Endodermal cell (in vitro differentiated cells): ENCODE results near the gene ZC3H4. TPM values are rescaled to one million over a fixed set of nuclear protein-coding genes. Genes with fewer than 3 reads are reported as not detected.

ENCODE experiments used
- DNase-seq: peaks from one replicate; pipeline ENCODE4 v3.0.0-alpha.2; 2017
- H3K27ac ChIP-seq: 2 replicates; pipeline ENCODE4 v1.5.1; 2013; ENCODE audit warnings: mild to moderate bottlenecking, low read depth, low read length, moderate library complexity
- H3K27me3 ChIP-seq: 2 replicates; pipeline ENCODE4 v1.6.1; 2013; ENCODE audit warnings: mild to moderate bottlenecking, low read length, moderate library complexity; ENCODE audit not compliant: insufficient read depth, control insufficient read depth, poor library complexity, severe bottlenecking
- H3K36me3 ChIP-seq: 2 replicates; pipeline ENCODE4 v1.7.0; 2013; ENCODE audit warnings: mild to moderate bottlenecking, low read length, moderate library complexity; ENCODE audit not compliant: control insufficient read depth, insufficient read depth
- H3K4me1 ChIP-seq: one replicate; pipeline ENCODE4 v1.7.0; 2013; ENCODE audit warnings: low read length; ENCODE audit not compliant: control insufficient read depth, insufficient read depth
- H3K4me3 ChIP-seq: 2 replicates; pipeline ENCODE4 v1.5.1; 2013; ENCODE audit warnings: mild to moderate bottlenecking, low read length, moderate library complexity
- H3K9ac ChIP-seq: 2 replicates; pipeline ENCODE4 v1.6.1; 2013; ENCODE audit warnings: mild to moderate bottlenecking, low read length, moderate library complexity; ENCODE audit not compliant: poor library complexity, severe bottlenecking; ENCODE audit errors: extremely low read depth
- H3K9me3 ChIP-seq: 2 replicates; pipeline ENCODE4 v1.6.1; 2013; ENCODE audit warnings: mild to moderate bottlenecking, low read length, moderate library complexity; ENCODE audit not compliant: control insufficient read depth
- H3K27ac Mint-ChIP-seq: 2 replicates; pipeline ENCODE4 v1.8.0; 2020; ENCODE audit warnings: mixed read lengths
- H3K27me3 Mint-ChIP-seq: 2 replicates; pipeline ENCODE4 v1.8.0; 2021; ENCODE audit warnings: mild to moderate bottlenecking, mixed read lengths; ENCODE audit not compliant: insufficient read depth
- H3K36me3 Mint-ChIP-seq: 2 replicates; pipeline ENCODE4 v1.8.0; 2020; ENCODE audit warnings: low read depth, mixed read lengths
- H3K4me1 Mint-ChIP-seq: 2 replicates; pipeline ENCODE4 v1.8.0; 2020; ENCODE audit warnings: mixed read lengths
- H3K4me3 Mint-ChIP-seq: 2 replicates; pipeline ENCODE4 v1.8.0; 2020; ENCODE audit warnings: mild to moderate bottlenecking, moderate library complexity, mixed read lengths
- H3K9me3 Mint-ChIP-seq: 2 replicates; pipeline ENCODE4 v1.8.0; 2020; ENCODE audit warnings: mild to moderate bottlenecking, mixed read lengths
- WGBS, 2 experiments: methylation state at CpG; one replicate each; pipeline versions ENCODE4 v1.1.5 to v1.1.7; 2013; ENCODE audit warnings: missing lambda C conversion rate in 2 of 2, mixed read lengths in 1 of 2; ENCODE audit not compliant: insufficient coverage in 1 of 2, insufficient read length in 1 of 2; 5-methylcytosine and 5-hydroxymethylcytosine counted together
- total RNA-seq, 2 donors: library from RNA; stranded (reverse); fragmentation: NEBNext Ultra II Directional in 1 of 2; extraction: Animal tissue kit (Norgen Biotek cat#: 25700) in 1 of 2; gene quantifications; 2 replicates in 1 of 2; 3 replicates in 1 of 2; pipeline ENCODE4 v1.2.1, GENCODE V29; 2021
- TF ChIP-seq, protein P1 (sequence below): fragments of 200-600 bp; sonication (generic); conservative IDR thresholded peaks from 2 replicates; pipeline ENCODE4 v1.5.0; 2021; ENCODE audit warnings: antibody characterized with exemption, mild to moderate bottlenecking

The ZC3H4 gene
- total RNA-seq, 2 donors from 2014 or later = 64.9 to 82.5 TPM

DNA sequence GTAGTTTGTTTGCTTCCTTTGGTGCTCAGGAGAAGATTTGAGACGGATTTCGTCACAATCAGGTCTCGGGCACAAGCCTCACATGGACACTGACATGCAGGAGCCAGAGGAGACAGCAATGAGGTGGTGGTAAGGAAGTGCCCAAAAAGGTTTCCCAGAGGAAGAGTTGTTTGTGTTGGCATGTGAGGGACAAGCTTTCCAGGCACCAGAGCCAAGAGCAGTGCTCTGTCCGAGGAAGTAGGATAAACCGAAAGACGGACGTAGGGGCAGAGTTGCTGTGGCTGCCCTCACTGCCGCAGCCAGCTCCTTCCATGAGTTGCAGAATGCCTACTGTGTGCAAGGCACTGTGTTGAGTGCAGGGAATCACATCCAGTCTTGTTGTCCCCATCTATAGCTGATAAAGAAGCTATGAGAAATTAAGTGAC, 44.8 kb upstream of the ZC3H4 start:
- no peaks in the 10 kb centered on the region for H3K9me3 Mint-ChIP-seq
- H3K27me3 ChIP-seq = no peaks in the 10 kb centered on the region
- H3K4me1 ChIP-seq = peaks cover 17% of the 10 kb centered on the region
- peaks cover 87% of the 10 kb centered on the region for H3K36me3 ChIP-seq
- H3K4me1 Mint-ChIP-seq = peaks cover 37% of the 10 kb centered on the region
- peaks cover 69% of the 10 kb centered on the region for H3K36me3 Mint-ChIP-seq
- peak overlapping the region; percentile 18 for H3K4me3 Mint-ChIP-seq
- H3K9me3 ChIP-seq = no peaks in the 10 kb centered on the region
- TF ChIP-seq, protein P1, sequence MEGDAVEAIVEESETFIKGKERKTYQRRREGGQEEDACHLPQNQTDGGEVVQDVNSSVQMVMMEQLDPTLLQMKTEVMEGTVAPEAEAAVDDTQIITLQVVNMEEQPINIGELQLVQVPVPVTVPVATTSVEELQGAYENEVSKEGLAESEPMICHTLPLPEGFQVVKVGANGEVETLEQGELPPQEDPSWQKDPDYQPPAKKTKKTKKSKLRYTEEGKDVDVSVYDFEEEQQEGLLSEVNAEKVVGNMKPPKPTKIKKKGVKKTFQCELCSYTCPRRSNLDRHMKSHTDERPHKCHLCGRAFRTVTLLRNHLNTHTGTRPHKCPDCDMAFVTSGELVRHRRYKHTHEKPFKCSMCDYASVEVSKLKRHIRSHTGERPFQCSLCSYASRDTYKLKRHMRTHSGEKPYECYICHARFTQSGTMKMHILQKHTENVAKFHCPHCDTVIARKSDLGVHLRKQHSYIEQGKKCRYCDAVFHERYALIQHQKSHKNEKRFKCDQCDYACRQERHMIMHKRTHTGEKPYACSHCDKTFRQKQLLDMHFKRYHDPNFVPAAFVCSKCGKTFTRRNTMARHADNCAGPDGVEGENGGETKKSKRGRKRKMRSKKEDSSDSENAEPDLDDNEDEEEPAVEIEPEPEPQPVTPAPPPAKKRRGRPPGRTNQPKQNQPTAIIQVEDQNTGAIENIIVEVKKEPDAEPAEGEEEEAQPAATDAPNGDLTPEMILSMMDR = no peak
- peak overlapping the region; percentile 62 for H3K9ac ChIP-seq
- peak overlapping the region; percentile 92 for H3K27ac ChIP-seq
- 86 to 96% methylated on average over 8 of the region's 8 CpGs for whole genome bisulfite sequencing, 2 experiments
- peak overlapping the region; percentile 93 for H3K27ac Mint-ChIP-seq
- no peaks in the 10 kb centered on the region for H3K27me3 Mint-ChIP-seq
- no peak for DNase-seq
- H3K4me3 ChIP-seq = no peak overlapping the region

DNA sequence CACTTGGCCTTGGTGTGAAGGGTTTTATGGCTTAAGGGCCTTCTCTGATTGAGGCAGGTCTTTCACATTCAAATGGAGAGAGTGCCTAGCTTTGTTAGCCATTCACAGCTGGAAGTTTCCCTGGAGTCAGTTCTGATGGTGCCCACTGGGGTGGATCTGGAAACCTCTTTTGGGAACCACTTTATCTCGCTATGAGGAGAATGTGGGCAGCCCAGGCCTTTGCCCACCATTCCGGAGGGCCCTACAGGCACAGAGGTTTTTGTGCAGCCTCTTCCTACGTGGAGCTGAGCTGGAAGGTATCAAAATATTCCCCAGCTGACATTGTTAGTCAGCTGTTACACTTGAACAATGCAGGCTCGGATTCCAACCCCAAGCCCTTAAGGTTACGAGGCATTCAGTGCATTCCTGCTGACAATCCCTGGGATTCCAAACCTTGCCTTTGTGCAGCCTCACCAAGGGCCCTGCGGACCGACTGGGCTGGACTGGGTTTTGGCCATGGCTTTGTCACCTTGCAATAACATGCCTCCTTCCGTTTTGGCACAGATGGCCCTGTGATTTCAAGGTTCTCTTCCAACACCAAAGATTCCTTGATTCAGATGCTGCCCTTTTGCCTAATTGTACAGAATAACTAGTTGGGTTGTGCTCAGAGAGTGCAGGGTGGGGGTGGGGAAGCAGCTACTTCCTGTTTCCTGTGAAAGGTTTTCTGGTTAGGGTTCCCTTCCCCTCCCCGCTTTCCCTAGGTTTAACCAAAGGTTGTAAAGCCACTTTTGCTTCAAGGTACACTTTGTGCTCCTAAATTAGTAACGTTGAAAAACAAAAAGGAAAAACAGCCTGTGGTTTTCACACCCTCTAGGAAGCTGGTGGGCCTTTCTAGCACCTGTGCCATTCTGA, 44.1 kb upstream of the ZC3H4 start:
- WGBS, 2 experiments = 16 to 17% methylated on average over 9 to 10 of the region's 10 CpGs
- Histone ChIP-seq H3K9ac (peak overlapping the region; percentile 62), H3K36me3 (peaks cover 86% of the 10 kb centered on the region), H3K27ac (peak overlapping the region; percentile 92), H3K4me3 (peak overlapping the region; percentile 11), H3K9me3 (no peaks in the 10 kb centered on the region), H3K27me3 (no peaks in the 10 kb centered on the region), H3K4me1 (peaks cover 19% of the 10 kb centered on the region)
- peak overlapping the region; percentile 93 for H3K27ac Mint-ChIP-seq
- peak; percentile 91 for DNase-seq
- H3K9me3 Mint-ChIP-seq = no peaks in the 10 kb centered on the region
- H3K27me3 Mint-ChIP-seq = no peaks in the 10 kb centered on the region
- TF ChIP-seq, protein P1 = peak; percentile 65
- peaks cover 75% of the 10 kb centered on the region for H3K36me3 Mint-ChIP-seq
- peaks cover 43% of the 10 kb centered on the region for H3K4me1 Mint-ChIP-seq
- H3K4me3 Mint-ChIP-seq = peak overlapping the region; percentile 18

DNA sequence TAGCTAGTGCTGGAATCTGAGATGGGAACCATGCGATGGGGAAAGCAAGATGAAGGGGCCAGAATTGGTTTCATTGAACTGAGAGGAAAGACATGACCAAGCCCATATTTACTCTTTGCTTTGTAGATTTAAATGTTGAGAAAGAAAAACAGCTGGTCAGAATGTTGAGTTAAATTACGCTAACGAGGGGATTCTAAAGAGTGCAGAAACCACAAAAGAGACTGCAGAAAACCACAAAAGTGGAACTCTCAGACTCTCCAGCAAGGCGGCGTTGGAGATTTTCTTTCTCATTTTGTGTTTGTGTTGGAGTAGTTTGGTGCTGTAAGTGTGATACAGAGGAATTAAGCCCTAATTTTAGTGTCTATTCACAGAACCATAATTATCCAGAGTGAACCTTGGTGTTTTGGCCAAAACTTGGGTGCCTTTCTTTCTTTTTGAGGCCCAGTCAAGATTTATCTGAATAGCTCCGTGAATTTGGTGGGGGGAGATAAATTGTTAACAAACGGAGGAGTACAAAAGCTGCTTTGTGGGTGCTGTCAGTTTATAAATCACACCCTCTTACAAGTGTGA, 43.4 kb upstream of the ZC3H4 start:
- Histone ChIP-seq H3K27me3 (no peaks in the 10 kb centered on the region), H3K4me3 (peak overlapping the region; percentile 11), H3K36me3 (peaks cover 84% of the 10 kb centered on the region), H3K9me3 (no peaks in the 10 kb centered on the region), H3K4me1 (peaks cover 22% of the 10 kb centered on the region), H3K27ac (peak overlapping the region; percentile 92), H3K9ac (peak overlapping the region; percentile 62)
- H3K36me3 Mint-ChIP-seq = peaks cover 77% of the 10 kb centered on the region
- H3K27ac Mint-ChIP-seq = peak overlapping the region; percentile 93
- H3K4me1 Mint-ChIP-seq = peaks cover 50% of the 10 kb centered on the region
- H3K9me3 Mint-ChIP-seq = no peaks in the 10 kb centered on the region
- WGBS, 2 experiments = 44 to 66% methylated on average over 5 to 7 of the region's 7 CpGs
- TF ChIP-seq, protein P1 = no peak
- peak overlapping the region; percentile 18 for H3K4me3 Mint-ChIP-seq
- no peak for DNase-seq
- H3K27me3 Mint-ChIP-seq = no peaks in the 10 kb centered on the region
